HG03432 (cell line): ENCODE results near the gene NIT1.
A peak's percentile ranks its signal among the peaks of the same experiment; 100 is the strongest.

ENCODE experiments used
- ATAC-seq: cut with Tn5 transposase; IDR thresholded peaks from one replicate; pipeline ENCODE4 v1.9.1; 2021; ENCODE audit warnings: mild to moderate bottlenecking, moderate library complexity; ENCODE audit not compliant: unreplicated experiment

Gene NIT1

DNA sequence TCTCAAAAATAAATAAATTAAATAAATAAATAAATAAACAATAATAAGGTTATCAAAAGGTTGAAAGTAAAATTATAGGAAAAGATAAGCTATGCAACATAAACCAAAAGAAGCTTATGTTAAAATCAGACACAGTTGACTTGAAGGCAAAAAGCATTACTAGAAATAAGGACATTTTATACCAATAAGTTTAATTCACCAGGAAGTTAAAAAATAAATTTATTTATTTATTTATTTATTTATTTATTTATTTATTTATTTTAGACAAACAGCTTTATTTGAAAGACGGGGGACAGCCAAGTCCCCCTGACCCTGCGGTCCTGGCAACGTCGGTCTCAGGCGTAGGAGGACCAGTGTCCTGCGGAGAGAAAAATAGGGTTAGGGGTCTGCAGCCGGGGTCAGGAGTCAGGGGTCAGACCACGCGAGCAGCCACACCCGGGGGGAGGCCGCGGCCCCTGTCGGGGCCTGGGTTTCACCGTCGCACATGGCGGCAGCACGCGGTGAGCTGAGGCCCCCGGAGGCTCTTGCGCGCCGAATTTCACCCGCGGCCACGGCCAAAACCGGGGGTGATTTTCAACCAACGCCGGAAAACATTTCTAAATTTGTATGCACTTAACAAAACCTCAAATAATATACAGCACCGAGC lies 23.0 kb downstream of the NIT1 start:
- ATAC-seq, result no peak

DNA sequence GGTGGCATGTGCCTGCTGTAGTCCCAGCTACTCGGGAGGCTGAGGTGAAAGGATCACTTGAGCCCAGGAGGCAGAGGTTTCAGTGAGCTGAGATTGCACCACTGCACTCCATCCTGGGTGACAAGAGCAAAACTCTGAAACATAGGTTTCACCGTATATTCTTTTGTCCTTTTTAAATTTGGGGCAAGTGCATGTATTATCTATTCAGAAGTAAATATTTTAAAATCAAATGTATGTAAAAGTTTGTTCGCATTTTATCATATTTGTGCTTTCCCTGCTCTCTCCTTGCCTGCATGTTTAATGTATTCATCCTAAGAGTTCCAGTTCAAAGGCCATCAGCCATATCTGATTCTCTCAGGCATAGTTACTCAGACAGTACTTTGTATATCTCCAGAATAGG lies 27.9 kb downstream of the NIT1 start:
- ATAC-seq, result no peak

- ATAC-seq, result no peak
These were observed 35.3 kb downstream of the NIT1 start for GRCh38 chr1:161153176-161153575.

- peak; percentile 90 for ATAC-seq
These were observed 35.9 kb downstream of the NIT1 start, which contains the start of gene UFC1 for GRCh38 chr1:161153682-161154337. Gene UFC1, plus strand, starts transcription at chr1:161153978. Its CDS starts 20 bp downstream, at chr1:161153998.

- ATAC-seq, result no peak
These were observed 40.0 kb downstream of the NIT1 start for GRCh38 chr1:161157867-161158266.

- ATAC-seq, result no peak
These were observed 40.6 kb downstream of the NIT1 start for GRCh38 chr1:161158316-161159010.

GRCh38 chr1:161159087-161159912 lies 41.4 kb downstream of the NIT1 start, which contains the start of gene USP21:
Gene USP21, plus strand, starts transcription at chr1:161159500. Its CDS starts 1,141 bp downstream, at chr1:161160641.
- peak; percentile 85 for ATAC-seq

GRCh38 chr1:161159913-161160243 lies 42.0 kb downstream of the NIT1 start:
- peak; percentile 2 for ATAC-seq

DNA sequence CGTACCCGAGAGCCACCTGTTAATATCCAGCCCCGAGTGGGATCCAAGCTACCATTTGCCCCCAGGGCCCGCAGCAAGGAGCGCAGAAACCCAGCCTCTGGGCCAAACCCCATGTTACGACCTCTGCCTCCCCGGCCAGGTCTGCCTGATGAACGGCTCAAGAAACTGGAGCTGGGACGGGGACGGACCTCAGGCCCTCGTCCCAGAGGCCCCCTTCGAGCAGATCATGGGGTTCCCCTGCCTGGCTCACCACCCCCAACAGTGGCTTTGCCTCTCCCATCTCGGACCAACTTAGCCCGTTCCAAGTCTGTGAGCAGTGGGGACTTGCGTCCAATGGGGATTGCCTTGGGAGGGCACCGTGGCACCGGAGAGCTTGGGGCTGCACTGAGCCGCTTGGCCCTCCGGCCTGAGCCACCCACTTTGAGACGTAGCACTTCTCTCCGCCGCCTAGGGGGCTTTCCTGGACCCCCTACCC lies 42.8 kb downstream of the NIT1 start:
- ATAC-seq, result no peak

DNA sequence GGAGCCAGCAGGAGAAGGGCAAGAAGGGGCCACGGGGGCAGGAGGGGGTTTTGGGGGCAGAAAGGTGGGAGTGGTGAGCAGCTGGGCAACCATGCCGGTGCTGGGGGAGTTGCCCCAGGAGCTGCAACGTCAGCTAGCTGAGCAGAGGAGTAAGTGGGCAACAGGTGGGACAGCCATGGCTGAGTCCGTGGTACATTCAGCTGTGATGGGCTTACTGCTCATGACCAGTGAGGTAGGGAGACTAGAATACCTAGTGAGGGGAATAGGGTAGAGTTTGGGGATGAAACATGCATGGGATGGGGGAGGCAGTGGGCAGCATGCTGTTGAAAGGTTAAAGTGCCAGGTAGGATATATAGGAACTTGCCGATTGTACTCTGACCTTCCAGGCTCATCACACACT lies 43.7 kb downstream of the NIT1 start:
- ATAC-seq, result no peak

- no peak for ATAC-seq
These were observed 44.1 kb downstream of the NIT1 start for GRCh38 chr1:161162052-161162451.

- no peak for ATAC-seq
These were observed 44.9 kb downstream of the NIT1 start for GRCh38 chr1:161162806-161163205.

- ATAC-seq, result no peak
These were observed 45.9 kb downstream of the NIT1 start for GRCh38 chr1:161163793-161164192.

DNA sequence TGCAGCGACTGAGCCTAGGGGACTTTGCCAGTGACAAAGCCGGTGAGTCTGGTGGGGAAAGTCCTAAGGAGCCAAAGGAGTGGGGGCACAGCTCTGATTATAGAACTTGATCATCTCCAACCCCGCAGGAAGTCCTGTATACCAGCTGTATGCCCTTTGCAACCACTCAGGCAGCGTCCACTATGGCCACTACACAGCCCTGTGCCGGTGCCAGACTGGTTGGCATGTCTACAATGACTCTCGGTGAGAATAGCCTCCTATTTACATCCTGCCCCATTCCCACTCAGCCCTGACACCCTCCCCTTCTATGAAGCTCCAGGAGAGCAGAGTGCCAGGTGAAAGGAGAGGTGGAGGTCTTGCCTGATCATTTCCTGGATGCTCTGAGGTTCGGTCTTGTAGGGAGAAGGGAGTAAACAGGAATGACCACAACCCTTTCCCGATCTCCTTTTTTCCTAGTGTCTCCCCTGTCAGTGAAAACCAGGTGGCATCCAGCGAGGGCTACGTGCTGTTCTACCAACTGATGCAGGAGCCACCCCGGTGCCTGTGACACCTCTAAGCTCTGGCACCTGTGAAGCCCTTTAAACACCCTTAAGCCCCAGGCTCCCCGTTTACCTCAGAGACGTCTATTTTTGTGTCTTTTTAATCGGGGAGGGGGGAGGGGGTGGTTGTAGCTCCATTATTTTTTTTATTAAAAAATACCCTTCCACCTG lies 47.2 kb downstream of the NIT1 start:
- ATAC-seq, result no peak

GRCh38 chr1:161165742-161166668 lies 48.1 kb downstream of the NIT1 start, which contains the start of gene PPOX:
Gene PPOX, plus strand, starts transcription at chr1:161166426. Its CDS starts 422 bp downstream, at chr1:161166848.
- ATAC-seq, result peak; percentile 95

GRCh38 chr1:161166669-161167548 lies 49.0 kb downstream of the NIT1 start:
- ATAC-seq, result peak; percentile 1

GRCh38 chr1:161168906-161169305 lies 51.0 kb downstream of the NIT1 start:
- ATAC-seq, result no peak
